HuH-7 (cell line): ENCODE results near the gene APLP1.
"Not testable (repeated sequence)": the region's sequence is repeated elsewhere in the genome, so short reads cannot be mapped to it uniquely, and the experiment has no call there.

Source experiments
- DNase-seq: peaks from one replicate; pipeline ENCODE4 v3.0.0; 2011; ENCODE audit warnings: low spot score

The APLP1 gene

GRCh38 chr19:35868172-35868822, at the start of gene APLP1:
APLP1 (plus strand) TSS chr19:35868574; CDS start chr19:35868637, 63 bp downstream.
- peak; percentile 74 for DNase-seq

GRCh38 chr19:35822579-35822978, 45.8 kb upstream of the APLP1 start:
- DNase-seq = no peak

- no peak for DNase-seq
These were observed 44.2 kb upstream of the APLP1 start for GRCh38 chr19:35824150-35824549.

GRCh38 chr19:35828692-35829301, 39.6 kb upstream of the APLP1 start:
- DNase-seq = peak; percentile 84

GRCh38 chr19:35830986-35831385, 37.4 kb upstream of the APLP1 start:
- no peak for DNase-seq

- no peak for DNase-seq
These were observed 36.3 kb upstream of the APLP1 start for GRCh38 chr19:35832054-35832453.

GRCh38 chr19:35833972-35834371, 34.4 kb upstream of the APLP1 start:
- no peak for DNase-seq

- not testable (repeated sequence) for DNase-seq
These were observed 32.3 kb upstream of the APLP1 start for GRCh38 chr19:35836096-35836495.

- DNase-seq = no peak
These were observed 26.3 kb upstream of the APLP1 start for GRCh38 chr19:35841961-35842595.

GRCh38 chr19:35842666-35843272, 25.6 kb upstream of the APLP1 start:
- DNase-seq = no peak

- DNase-seq = no peak
These were observed 24.5 kb upstream of the APLP1 start for GRCh38 chr19:35843676-35844481.

- DNase-seq = no peak
These were observed 23.7 kb upstream of the APLP1 start for GRCh38 chr19:35844482-35845214.

- DNase-seq = peak; percentile 73
These were observed 22.9 kb upstream of the APLP1 start for GRCh38 chr19:35845215-35846037.

GRCh38 chr19:35846038-35846668, 22.2 kb upstream of the APLP1 start:
- no peak for DNase-seq

- no peak for DNase-seq
These were observed 20.5 kb upstream of the APLP1 start for GRCh38 chr19:35847911-35848310.

- DNase-seq = no peak
These were observed 19.9 kb upstream of the APLP1 start for GRCh38 chr19:35848486-35848885.

GRCh38 chr19:35848919-35849505, 19.4 kb upstream of the APLP1 start:
- DNase-seq = no peak

- DNase-seq = no peak
These were observed 17.0 kb upstream of the APLP1 start for GRCh38 chr19:35851213-35852028.
